Mammary epithelial cell (primary cell): ENCODE measurements around the gene VIM.

Source experiments
- CTCF ChIP-seq, 2 donors: IDR thresholded peaks in 1 of 2; conservative IDR thresholded peaks in 1 of 2; 2 replicates each; pipeline ENCODE4 v1.5.1; 2011 to 2012; ENCODE audit warnings: inconsistent platforms in 2 of 2, low read length in 2 of 2, mild to moderate bottlenecking in 2 of 2, control low read depth in 1 of 2, low read depth in 1 of 2; ENCODE audit not compliant: insufficient read depth in 1 of 2; ENCODE audit errors: extremely low read depth in 1 of 2
- EZH2 ChIP-seq: IDR thresholded peaks from 2 replicates; pipeline ENCODE4 v1.6.1; 2012; ENCODE audit warnings: low read length, inconsistent platforms, borderline replicate concordance

DNA sequence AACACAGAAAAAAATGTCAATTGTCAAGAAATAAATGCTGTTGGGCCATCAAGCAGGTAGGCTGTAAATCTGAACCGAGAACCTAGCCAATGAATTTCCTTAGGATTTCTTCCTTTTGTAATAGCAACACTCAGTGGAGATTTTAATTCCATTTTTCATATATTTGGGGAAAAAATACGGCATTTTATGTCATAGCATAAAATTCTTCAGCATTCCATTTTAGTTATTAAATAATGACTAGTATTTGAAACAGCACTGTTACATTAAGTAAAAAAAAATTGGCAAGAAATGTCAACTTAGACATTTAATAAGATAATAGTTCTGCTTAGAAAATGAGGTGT, 12.3 kb upstream of the VIM start:
- TF ChIP-seq CTCF (conservative IDR thresholded peaks at IDR 0.05 in 1 of 2, IDR thresholded peaks at IDR 0.05 in 1 of 2; ENCODE audit: extremely low read depth in 1 of 2, insufficient read depth in 1 of 2, low read depth in 1 of 2, low read length in 2 of 2) (no peak), EZH2 (no peak)
